CD4-positive, alpha-beta T cell treated with Interleukin-1 beta for 1 hour (primary cell): ENCODE data around the gene RRP1.

Source experiments
- DNase-seq, 2 donors: peaks; one replicate each; pipeline ENCODE4 v3.0.0-alpha.2; 2020 to 2022

The RRP1 gene, protein sequence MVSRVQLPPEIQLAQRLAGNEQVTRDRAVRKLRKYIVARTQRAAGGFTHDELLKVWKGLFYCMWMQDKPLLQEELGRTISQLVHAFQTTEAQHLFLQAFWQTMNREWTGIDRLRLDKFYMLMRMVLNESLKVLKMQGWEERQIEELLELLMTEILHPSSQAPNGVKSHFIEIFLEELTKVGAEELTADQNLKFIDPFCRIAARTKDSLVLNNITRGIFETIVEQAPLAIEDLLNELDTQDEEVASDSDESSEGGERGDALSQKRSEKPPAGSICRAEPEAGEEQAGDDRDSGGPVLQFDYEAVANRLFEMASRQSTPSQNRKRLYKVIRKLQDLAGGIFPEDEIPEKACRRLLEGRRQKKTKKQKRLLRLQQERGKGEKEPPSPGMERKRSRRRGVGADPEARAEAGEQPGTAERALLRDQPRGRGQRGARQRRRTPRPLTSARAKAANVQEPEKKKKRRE

DNA sequence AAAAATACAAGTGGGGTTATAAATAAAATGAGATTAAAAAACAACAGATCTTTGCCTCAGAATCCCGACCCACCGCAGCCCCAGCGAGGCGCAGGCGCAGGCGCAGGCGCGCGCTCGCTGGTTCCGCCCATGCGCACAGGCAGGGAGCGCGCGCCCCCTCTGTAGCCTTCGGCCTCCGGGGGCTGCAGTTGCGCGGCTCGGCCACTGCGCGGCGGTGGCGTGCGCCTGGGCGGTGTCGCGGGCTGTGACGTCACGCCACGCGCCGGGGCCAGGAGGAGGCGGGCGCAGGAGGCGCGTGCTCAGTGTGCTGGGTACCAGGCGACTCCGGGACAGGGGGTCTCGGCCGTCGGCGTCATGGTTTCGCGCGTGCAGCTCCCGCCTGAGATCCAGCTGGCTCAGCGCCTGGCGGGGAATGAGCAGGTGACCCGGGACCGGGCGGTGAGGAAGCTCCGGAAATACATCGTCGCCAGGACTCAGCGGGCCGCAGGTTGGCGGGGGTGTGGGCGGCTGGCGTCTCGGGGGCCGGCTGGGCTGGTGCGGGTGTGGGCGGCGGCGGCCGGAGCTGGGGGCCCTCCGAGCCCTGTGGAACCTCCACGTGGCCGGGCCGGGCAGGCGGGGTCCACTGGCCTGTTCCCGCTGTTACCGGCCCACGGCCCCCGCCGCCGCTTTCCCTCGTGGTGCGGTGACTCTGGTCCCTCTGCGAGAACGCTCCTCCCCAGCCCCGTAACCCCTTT lies at the start of gene RRP1:
RRP1 (plus strand) TSS at position 302 of the 734 bp plus-strand sequence; CDS start at position 355, 53 bp downstream.
- DNase-seq = peak; percentile 93 to 96

DNA sequence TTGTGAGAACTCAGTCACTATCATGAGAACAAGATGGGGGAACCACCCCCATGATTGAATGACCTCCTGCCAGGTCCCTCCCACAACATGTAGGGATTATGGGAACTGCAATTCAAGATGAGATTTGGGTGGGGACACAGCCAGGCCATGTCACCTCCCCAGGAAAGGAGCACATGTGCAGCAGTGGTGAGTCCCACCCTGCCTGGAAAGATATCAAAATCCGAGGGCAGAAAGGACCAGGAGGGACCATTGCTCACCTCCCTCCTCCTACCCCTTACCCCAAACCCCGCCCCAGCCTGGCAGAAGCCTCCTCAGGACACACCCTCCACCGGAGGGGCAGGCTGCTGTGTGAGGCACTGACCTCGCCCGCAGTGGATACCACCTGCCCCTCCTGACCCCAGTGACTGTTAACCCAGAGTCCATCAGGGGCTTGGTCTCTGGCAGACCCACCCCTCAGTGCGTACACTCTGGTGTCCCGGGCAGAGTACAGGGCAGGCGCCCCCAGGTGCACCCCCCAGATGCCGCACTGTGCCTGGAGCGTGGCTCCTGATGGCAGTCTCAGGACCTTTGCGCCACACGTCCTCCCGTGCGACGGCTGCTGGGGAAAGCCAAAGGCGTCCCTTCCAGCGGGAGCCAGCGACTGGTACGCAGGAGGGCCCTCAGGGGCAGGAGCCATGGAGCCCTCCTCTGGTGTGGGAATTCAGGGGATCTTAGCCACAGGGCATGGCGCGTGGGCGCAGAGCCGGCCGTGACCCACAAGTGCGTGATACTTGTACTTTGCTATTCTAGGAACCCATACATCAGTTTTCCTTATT lies 49.5 kb upstream of the RRP1 start:
- DNase-seq = no peak

DNA sequence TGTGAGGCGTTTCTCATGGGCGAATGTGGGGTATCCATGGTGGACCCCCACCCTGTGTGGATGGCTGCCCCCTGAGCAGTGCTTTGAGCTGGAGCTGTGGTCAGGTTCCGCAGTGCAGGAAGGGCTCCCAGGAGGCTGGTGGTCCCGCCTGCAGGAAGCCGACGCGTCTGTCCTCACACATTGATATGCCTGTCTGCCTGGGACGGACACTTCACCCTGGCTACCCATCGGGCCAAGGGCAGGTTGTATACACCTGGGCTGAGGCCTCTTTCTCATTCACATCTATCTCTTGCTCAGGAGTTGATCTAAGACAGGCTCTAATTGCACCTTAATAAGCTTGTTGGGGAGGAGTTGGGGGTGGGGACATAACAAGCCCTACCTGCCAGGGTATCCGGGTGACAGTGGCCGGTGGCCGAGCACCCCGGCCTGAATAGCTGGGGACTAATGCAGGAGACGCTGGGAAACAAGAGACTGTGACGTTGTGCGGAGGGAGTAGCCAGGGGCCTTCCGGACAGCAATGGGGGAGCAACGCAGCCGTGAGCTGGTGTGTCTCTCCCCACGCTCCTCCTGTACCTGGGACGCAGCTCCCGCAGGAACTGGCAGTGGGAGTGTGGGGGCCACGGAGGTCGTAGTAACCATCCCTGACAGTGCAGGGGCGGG lies 48.8 kb upstream of the RRP1 start:
- DNase-seq = no peak

DNA sequence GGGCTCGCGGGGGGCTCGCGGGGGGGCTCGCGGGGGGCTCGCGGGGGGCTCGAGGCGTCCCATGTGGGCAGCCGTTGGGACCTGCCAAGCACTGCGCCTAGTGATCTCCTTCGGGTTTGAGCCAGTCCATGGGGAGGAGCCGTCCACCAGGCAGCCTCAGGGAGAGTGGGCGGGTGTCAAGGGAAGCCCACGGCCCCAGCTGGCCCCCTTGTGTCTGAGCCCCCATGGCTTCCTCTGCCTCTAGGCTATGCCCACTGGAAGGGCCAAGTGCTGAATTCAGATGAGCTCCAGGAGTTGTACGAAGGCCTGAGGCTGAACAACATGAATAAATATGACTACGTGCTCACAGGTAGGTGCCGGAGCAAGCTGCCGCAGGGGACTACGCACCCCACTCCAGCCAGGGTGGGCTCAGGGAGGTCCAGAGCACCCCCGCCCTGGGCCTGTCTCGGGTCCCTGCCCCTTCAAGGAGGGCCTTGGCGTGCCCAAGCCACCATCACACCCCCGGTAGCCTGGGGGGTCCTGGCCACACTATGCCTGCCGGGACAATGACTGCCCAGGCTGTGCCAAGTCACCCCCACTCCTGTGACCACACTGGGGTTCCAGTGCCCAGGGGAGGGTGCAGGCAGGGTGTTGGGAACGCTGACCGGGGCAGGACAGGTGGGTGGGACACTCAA lies 47.8 kb upstream of the RRP1 start:
- DNase-seq = no peak

DNA sequence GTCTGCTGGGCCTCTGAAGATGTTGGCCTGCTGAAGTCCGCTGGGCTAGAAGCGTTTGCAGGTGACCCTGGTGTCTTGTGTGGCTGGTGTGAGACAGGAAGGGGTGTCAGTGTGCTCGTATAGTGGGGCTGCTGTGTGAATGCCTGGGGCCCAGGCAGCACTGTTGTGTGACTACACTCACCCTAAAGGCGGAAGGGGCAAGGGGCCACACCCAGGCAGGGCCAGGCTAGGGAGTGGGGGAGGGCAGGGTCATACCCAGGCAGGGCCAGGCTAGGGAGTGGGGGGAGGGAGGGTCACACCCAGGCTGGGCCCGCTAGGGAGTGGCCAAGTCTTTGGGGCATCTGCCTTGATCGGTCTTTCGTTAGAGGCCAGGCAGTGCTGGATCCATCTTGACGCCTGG lies 45.4 kb upstream of the RRP1 start:
- DNase-seq = peak in 1 of 2 donors; percentile 21

DNA sequence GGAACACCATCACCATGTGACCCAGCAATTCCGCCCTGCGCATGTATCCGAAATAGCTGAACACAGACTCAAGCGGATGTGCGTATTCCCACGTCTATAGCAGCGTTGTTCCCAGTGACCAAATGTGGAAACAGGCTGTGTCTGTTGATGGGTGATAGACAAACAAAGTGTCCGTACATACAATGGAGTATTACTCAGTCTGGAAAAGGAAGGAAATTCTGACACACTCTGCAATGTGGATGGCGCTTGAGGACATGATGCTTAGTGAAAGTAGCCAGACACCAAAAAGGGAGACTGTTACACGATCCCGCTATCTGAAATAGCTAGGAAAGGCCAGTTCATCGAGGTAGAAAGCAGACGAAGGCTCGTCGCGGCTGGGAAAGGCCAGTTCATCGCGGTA lies 44.7 kb upstream of the RRP1 start:
- DNase-seq = no peak

DNA sequence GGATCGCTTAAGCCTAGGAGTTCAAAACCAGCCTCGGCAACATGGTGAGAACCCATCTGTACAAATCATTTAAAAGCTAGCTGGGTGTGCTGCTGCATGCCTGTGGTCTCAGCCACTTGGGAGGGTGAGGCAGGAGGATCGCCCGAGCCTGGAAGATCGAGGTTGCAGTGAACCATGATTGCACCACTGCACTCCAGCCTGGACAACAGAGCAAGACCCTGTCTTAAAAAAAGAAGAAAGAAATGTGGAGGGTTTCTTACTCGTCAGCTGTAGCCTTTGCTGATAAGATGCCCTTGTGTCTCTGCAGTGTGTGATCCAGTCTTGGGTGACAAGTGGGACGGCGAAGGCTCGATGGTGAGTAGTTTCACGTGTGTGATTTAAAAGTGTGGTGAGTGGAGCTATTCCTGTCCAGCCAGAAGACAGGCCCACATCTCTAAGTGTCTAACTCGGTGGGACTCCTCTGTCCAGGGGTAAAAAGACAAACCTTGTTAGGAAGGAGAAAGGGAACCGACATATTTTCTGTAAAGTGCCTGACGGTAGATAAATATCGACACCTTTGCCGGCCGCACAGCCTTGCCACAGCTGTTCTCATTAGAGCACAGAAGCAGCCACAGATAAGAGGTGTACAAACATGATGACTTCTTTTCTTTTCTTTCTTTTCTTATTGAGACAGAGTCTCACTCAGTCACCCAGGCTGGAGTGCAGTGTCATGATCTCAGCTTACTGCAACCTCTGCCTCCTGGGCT lies 43.4 kb upstream of the RRP1 start:
- no peak for DNase-seq

DNA sequence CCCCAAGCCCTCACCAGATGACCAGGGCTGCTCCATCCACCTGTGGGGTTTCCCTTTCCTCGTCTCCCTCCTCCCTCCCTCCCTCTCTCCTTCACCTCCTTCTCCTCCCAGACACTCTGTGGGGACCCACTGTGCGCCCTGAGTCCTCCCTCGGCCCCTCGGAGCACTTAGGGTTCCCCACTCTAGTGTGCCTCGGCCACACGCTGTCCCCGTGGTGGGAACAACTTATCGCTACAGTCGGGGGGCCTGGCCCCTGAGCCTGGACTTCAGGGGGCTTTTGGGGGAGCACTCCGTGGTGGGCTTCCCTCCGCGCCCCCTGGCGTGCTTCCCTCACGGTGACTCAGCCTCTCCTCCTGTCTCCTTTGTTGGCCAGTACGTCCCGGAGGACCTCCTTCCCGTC lies 40.8 kb upstream of the RRP1 start:
- DNase-seq = no peak

DNA sequence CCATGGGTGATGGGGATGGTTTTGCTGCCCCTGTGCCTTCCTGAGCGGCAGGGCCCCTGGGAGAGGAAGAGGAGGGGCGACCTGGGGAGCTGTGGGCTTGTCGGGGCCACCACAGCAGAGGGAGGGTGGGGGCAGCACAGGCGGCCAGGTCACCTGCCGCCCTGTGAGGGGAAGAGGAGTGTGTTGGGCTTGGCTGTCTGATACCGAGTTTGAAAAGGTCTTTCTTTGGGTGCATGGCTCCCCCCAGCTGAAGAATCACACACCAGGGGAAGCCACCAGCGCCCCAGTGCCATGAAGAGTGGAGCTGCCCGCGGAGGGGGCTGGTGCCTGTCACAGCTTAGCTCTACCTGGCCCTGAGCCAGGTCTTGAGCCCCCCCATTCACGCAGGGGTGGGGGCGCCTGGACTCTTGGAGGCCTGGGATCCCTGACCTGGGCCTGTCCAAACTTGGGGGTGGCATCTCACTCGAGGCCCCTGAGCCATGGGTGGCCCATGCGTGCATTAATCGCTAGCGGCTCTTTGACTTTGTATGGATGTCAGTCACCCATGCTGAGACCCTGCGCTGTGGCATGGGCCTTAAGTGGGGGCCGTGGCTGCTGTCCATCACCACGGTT lies 39.6 kb upstream of the RRP1 start:
- DNase-seq = no peak

DNA sequence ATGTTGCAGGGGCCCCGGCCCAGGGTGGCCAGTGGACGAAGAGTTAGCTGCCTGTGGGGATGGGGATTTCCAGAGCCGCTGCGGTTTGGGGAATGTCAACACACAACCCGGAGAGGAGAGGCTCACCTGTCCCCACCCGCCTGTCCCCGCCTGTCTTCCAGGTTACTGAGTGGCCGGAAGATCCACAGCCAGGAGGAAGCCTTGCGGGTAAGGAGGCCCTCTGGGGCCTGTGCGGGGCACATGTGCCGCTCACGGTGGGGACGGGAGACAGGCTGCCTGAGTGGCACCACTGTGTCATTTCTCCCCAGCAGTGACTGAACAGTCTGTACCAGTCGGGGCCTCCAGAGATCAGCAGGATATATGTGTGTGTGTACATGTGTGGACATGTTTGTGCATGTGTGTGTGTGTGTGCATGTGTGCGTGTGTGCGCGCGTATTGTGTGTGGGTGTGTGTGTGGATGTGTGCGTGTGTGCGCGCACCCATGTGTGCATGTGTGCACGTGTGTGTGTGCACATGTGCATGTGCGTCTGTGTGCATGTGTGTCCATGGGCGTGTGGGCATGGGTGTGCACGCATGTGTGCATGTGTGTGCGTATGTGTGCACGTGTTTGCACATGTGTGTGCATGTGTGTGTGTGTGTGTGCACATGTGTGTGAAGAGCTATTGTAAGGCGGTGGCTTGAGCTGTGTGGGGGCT lies 38.9 kb upstream of the RRP1 start:
- no peak for DNase-seq

DNA sequence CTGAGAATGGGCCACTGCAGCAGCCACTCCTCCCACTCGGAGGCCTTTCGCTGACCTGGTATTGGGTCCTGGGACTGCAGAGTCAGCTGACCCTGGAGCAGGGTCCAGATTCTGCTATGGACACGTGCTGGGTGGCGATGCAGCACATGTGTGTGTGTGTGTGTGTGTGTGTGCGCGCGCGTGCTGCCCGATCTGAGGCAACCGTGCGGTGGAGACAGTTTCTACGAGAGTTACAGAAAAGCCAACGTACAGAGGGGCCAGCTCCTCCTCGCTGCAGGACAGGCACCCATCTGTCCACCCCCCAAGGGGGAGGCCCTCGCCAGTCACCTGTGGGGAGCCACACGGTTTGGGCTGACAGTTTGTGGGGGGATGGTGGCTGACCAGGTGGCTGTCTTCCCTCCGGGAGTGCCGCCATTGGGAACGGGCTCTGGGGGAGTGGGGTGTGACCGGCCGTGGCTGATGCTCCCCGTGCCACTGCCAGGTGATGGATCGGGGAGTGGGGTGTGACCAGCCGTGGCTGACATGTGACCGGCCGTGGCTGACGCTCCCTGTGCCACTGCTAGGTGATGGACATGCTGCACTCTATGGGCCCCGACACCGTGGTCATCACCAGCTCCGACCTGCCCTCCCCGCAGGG lies 37.3 kb upstream of the RRP1 start:
- no peak for DNase-seq

DNA sequence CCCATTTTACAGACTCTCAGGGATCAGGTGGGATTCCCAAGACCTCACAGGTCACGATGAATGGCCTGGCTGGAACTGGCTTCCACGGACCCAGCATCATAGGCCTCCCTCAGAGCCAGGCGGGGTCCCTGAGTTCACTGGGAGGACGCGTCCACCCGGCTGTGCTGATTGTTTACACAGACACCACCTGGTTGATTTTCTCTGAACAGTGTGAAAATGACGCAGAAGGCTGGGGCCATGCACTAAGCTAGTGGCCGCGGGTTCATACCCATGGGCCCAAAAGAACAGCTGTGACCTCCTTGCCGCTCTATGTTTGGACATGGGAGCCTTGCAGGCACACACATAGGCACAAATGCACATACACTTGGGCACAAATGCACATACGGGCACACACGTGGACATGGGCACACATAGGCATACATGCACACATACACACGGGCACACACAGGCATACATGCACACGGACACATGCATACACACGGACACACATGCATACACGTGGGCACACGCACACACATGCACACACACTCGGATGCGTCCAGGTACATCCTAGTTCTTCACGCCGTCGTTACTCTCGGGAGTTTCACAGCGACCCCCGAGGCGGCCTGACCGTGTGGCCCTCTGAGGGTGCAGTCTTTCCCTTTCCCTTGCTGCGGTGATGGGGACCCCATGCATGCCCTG lies 36.5 kb upstream of the RRP1 start:
- no peak for DNase-seq

DNA sequence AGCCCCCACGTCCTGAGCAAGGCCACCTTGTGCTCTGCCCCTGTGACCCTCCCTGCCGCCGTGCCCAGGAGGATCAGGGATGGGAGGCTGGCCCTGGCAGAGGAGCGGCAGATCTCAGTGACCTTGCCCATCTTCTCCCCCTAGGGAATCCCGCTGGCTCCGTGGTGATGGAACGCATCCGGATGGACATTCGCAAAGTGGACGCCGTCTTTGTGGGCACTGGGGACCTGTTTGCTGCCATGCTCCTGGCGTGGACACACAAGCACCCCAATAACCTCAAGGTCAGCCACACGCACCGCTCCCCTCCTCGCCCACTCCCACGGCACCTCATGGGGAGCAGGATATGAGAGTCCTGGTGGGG lies 36.0 kb upstream of the RRP1 start:
- no peak for DNase-seq

DNA sequence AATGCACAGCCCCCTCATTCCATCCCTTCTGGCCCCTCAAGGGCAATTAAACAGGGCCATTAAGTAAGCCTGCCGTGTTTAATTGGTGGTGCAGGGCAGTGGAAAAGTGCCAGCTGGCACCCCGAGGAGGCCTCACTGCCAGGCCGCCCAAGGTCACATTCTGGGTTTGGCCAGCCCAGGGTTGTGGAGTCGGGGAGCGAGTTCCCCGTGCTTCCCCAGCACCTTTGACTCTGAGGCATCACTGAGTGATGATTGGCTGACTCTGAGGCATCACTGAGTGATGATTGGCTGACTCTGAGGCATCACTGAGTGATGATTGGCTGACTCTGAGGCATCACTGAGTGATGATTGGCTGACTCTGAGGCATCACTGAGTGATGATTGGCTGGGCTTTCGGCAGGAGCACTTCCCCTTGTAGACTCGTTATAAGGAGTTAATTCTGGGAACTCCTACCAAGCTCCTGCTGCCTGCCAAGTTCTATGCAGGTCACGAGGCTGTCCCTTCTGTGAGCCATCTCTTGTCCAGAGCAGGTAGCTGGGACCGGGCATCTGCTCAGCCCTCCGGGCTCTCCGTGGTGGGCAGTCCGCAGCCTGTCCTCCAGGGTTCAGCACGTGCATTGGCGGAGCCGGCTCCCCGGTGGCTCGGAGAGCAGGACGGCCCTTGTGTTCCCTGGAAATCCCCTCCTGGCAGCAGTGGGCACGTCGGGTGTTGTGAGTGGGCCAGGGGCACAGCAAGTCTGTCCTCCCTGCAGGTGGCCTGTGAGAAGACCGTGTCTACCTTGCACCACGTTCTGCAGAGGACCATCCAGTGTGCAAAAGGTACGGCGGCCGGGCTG lies 34.2 kb upstream of the RRP1 start:
- DNase-seq = no peak

DNA sequence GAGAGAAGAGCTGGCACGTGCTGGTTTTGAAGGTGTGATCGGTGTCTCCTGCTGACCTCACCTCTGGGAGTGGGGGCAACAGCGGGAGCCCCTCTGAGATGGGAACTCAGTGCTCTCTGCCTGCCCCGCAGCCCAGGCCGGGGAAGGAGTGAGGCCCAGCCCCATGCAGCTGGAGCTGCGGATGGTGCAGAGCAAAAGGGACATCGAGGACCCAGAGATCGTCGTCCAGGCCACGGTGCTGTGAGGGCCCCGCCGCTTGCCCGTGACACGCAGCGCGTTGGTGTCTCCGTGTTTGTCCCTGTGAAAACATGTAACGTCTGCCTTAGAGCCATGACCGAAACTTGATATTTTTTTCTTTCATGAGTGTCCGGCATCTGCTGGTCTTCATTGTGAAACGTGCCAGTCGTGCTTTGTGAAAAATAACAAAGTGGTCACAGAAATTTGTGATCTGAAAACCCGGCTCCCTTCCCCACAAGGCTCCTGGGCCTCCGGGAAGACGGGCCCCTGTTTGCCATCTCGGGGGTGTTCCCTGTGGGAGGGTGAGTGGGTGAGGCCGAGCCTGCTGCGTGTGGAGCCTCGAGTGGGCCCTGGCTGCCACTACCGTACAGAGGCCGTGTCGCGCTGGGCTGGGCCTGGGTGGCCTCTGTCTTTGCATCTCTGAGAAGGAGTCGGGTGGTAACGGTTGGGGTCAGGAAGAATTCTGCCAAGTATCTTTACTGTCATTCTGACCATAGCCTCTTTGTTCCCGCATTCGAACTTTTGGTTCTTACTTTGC lies 33.4 kb upstream of the RRP1 start:
- no peak for DNase-seq

DNA sequence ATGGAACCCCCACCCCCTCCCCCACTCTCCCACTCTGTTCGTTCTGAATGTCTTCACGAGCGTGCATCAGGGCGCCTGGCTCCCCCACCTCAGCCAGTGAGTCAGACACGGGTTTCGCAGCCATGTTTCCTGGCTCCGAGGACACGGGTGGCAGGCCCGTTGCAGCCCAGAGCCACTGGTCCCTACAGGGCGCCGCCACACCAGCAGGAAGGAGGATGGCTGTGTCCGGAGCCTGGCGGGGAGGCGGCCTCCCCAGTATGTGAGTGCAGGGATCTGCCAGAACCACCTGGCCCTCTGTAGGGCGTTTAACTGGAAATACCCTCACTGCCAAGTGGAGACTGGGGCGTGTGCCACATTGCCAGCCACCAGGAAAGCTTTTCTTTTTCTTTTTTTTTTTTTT lies 31.8 kb upstream of the RRP1 start:
- DNase-seq = no peak

DNA sequence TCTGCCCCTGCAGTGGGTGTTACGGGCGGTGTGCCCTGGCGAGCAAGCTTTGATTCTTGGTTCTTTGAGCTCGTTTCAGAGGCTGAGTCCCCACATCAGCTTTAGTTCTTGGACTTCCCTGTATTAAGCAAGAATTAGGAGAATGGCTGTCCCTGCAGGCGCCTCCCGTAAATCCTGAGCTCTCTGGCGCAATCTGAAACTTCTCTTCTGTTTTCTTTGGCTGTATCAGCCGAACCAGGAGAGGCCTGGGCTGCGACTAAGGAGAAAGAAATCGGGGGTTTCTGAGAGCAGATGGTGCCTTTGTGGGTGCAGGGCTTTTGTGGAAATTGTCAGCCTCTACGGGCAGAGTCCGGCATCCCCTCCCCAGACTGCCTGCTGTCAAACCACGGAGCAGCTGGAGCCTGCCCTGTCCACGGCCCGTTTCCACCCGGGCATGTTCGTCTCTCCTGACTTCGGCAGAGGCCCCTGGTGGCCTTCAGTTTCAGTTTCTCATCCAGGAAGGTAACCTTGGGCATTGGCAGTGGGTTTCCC lies 31.2 kb upstream of the RRP1 start:
- no peak for DNase-seq
